Raji (cell line): Measurements from ENCODE around the gene ZC2HC1B.

Source experiments
- POLR2A ChIP-seq: IDR thresholded peaks from 2 replicates; pipeline ENCODE4 v1.6.1; 2011; ENCODE audit warnings: low read depth, low read length, control low read depth; ENCODE audit not compliant: insufficient read depth

The ZC2HC1B gene

GRCh38 chr6:143967706-143968376 lies 103.6 kb downstream of the ZC2HC1B start:
- TF ChIP-seq POLR2A = no peak

- no peak for TF ChIP-seq POLR2A
Measured at GRCh38 chr6:143969077-143969476, 104.8 kb downstream of the ZC2HC1B start.

- no peak for TF ChIP-seq POLR2A
Measured at GRCh38 chr6:143970456-143971218, 106.4 kb downstream of the ZC2HC1B start.

DNA sequence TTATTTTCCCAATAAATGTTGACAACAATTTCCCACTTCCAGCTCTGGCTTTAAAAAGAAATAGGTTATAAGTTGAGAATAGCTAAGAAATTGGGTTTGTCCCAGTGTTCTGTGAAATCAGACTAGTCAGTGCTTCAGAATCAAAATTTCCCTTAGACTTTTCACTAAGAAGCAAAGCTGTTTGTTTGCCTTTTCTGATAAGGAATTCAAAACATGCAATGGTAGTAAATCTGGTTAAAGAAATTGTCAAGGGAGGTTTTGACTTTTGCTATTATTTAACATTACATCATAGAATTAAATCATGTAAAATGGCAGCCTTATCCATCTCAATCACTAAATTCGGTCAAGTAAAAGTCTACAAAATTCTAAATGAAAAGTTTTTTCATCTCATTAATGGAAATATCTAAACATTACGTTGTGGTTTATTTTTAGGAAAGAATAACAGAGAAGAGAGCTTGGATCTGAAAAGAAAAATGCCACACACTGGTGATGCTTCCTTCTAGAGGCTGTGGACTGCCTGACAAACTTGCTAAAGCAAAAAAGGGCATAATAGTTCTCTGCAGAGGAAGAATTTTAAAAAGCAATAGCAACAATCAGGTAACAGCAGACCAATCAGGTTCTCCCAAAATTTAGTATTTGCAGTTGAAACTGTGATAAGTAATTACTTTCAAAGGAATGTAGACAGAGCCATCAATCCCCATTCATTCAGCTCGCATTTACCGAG lies 107.4 kb downstream of the ZC2HC1B start:
- no peak for TF ChIP-seq POLR2A

GRCh38 chr6:143973097-143973966 lies 109.1 kb downstream of the ZC2HC1B start:
- TF ChIP-seq POLR2A = no peak

- no peak for TF ChIP-seq POLR2A
Measured at GRCh38 chr6:143974089-143974488, 109.8 kb downstream of the ZC2HC1B start.

- no peak for TF ChIP-seq POLR2A
Measured at GRCh38 chr6:143976806-143977349, 112.6 kb downstream of the ZC2HC1B start.

- no peak for TF ChIP-seq POLR2A
Measured at GRCh38 chr6:143980921-143981320, 116.6 kb downstream of the ZC2HC1B start.

DNA sequence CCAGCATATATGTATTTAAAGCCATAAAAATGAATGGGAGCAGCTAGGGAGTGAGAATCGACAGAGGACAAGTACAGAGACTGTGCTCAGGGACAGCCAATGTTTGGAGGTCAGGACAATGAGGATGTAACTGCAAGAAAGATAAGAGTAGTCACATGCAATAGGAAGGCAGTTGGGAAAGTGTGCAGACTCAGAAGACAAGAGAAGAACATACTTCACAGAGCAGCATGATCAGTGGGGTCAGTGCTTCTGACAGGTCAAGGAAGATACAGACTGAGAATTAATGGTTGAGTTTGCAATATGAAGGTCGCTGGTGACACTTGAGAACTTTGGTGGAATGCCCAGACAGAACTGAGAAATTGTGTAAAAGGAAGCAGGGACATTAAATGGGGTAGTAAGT lies 118.7 kb downstream of the ZC2HC1B start:
- TF ChIP-seq POLR2A = no peak

GRCh38 chr6:143984666-143985065 lies 120.4 kb downstream of the ZC2HC1B start:
- TF ChIP-seq POLR2A = no peak

- no peak for TF ChIP-seq POLR2A
Measured at GRCh38 chr6:143986463-143987065, 122.3 kb downstream of the ZC2HC1B start.
